ENCODE data around the gene FKBP4. TPM values are rescaled to one million over a fixed set of nuclear protein-coding genes. Genes with fewer than 3 reads are reported as not detected.

The FKBP4 gene
- total RNA-seq, 1 experiment from 2014 or later = 122 TPM

DNA sequence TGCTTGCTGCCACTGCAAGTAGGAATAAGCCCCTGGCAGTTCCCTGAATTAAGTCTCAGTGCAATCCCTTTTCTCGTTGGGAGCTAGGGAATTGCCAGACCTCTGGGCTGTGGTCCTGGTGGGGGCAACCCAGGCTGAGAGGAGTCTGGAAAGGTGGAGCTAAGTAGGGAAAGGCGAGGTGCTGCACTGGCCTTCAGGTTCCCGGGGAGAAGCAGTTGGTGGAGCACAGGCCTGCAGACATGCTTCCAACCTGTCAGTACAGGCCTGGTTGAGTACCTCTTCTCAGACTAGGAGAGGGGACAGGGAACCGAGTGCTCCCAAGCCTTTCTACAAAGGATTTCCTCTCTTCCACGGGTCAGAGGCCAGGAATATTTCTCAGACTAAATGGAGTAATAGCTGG is 38.6 kb downstream of the FKBP4 start:
- H3K36me3 Mint-ChIP-seq (ENCODE audit: insufficient read depth, unreplicated experiment) = no peaks in the 10 kb centered on the region
- no peaks in the 10 kb centered on the region for H3K4me1 Mint-ChIP-seq (ENCODE audit: low read depth, unreplicated experiment)
- no peaks in the 10 kb centered on the region for H3K27me3 Mint-ChIP-seq (ENCODE audit: unreplicated experiment)
- CTCF ChIA-PET = no interaction called here
- H3K27ac Mint-ChIP-seq (ENCODE audit: unreplicated experiment) = no peak overlapping the region
- BruUV-seq (replicated peaks) = no TSS peak
- TF ChIP-seq, protein P1, sequence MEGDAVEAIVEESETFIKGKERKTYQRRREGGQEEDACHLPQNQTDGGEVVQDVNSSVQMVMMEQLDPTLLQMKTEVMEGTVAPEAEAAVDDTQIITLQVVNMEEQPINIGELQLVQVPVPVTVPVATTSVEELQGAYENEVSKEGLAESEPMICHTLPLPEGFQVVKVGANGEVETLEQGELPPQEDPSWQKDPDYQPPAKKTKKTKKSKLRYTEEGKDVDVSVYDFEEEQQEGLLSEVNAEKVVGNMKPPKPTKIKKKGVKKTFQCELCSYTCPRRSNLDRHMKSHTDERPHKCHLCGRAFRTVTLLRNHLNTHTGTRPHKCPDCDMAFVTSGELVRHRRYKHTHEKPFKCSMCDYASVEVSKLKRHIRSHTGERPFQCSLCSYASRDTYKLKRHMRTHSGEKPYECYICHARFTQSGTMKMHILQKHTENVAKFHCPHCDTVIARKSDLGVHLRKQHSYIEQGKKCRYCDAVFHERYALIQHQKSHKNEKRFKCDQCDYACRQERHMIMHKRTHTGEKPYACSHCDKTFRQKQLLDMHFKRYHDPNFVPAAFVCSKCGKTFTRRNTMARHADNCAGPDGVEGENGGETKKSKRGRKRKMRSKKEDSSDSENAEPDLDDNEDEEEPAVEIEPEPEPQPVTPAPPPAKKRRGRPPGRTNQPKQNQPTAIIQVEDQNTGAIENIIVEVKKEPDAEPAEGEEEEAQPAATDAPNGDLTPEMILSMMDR (IDR thresholded peaks at IDR 0.05; ENCODE audit: unreplicated experiment) = no peak
- no peak for DNase-seq
- intact Hi-C loops (cut with micrococcal nuclease; ENCODE audit: unreplicated experiment) = no loop called here
- H3K9me3 Mint-ChIP-seq (ENCODE audit: low read depth, unreplicated experiment) = no peaks in the 10 kb centered on the region
- no peak overlapping the region for H3K4me3 Mint-ChIP-seq (ENCODE audit: low read depth, unreplicated experiment)

DNA sequence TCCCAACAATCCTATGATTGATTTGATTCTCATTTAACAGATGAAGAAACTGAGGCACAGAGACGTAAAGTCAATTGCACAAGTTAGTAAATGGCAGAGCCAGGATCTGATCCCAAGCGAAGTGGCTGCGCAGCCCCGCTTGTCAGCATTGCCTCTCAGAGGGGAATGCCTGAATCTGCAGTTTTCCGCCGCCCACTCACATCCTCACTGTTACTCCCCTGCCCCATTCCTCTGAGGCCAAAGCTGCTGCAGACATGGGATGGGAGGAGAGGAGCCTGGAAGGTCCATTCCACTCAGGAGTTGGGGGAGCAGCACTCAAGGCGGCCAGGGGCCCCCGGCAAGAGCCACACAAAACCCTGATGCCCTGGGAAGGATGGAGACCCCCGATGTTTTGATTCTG is 39.0 kb downstream of the FKBP4 start:
- CTCF ChIA-PET = no interaction called here

DNA sequence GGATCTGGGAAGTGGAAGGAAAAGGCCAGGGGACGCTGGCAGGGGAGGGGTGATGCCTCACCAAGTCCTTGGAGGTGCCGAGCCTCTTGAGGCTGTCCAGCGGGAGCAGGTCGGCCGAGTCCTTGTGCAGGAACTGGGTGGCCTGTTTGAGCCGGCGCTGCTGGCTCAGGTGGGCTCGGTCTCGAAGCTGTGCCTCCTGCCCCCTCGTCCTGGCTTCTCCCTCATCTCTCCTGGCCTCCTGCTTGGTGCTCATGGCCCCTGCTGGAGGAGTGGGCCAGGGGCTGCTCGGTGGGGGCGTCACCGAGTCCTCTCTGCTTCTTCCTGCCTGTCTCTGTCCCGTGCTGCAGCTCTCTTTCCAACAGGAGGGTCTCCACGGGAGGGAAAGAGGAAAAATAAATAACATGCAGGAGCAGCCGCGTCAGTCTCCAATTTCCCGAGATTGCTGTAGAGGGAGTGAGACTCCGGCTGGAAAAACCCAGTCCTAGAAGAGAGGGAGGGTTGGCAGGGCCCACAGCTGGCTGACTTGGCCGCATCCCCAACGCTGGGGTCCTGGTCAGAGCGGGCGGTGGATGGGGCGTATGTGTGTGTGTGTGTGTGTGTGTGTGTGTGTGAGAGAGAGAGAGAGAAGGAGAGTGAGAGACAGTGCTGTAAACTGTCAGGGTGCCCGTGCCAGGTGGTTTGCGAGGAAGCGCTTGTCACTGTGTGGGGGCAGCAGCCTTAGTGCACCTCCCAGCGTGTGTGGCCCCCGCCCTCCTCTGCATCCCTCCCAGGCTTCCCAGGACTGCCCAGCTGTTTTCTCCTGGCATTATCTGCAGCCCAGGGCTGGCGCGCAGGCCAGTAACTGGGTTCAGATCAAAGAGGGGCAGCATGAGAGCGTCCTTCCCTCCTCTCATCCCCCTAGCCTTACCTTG is 40.1 kb downstream of the FKBP4 start, which contains the start of gene NRIP2:
TSS of gene NRIP2 (minus strand) at position 455 of the 911 bp plus-strand sequence. CDS start at position 403, 52 bp downstream.
- Mint-ChIP-seq H3K27ac (ENCODE audit: unreplicated experiment) (no peak within 1 kb of the TSS), H3K27me3 (ENCODE audit: unreplicated experiment) (no peaks in the 10 kb centered on the region), H3K4me1 (ENCODE audit: low read depth, unreplicated experiment) (no peaks in the 10 kb centered on the region), H3K36me3 (ENCODE audit: insufficient read depth, unreplicated experiment) (peaks cover 3% of the 10 kb centered on the region), H3K9me3 (ENCODE audit: low read depth, unreplicated experiment) (no peaks in the 10 kb centered on the region), H3K4me3 (ENCODE audit: low read depth, unreplicated experiment) (no peak within 1 kb of the TSS)
- intact Hi-C loops (cut with micrococcal nuclease; ENCODE audit: unreplicated experiment) = no loop called here
- CTCF ChIA-PET = no interaction called here
- no TSS peak for BruUV-seq (replicated peaks)
- TF ChIP-seq, protein P1 (IDR thresholded peaks at IDR 0.05; ENCODE audit: unreplicated experiment) = no peak
- DNase-seq = no peak

More for the DNA sequence above, 39.0 kb downstream of the FKBP4 start:
- TF ChIP-seq, protein P1 (IDR thresholded peaks at IDR 0.05; ENCODE audit: unreplicated experiment) = no peak
- Mint-ChIP-seq H3K36me3 (ENCODE audit: insufficient read depth, unreplicated experiment) (no peaks in the 10 kb centered on the region), H3K4me1 (ENCODE audit: low read depth, unreplicated experiment) (no peaks in the 10 kb centered on the region), H3K4me3 (ENCODE audit: low read depth, unreplicated experiment) (no peak overlapping the region), H3K27me3 (ENCODE audit: unreplicated experiment) (no peaks in the 10 kb centered on the region), H3K27ac (ENCODE audit: unreplicated experiment) (no peak overlapping the region), H3K9me3 (ENCODE audit: low read depth, unreplicated experiment) (no peaks in the 10 kb centered on the region)
- BruUV-seq (replicated peaks) = no TSS peak
- intact Hi-C loops (cut with micrococcal nuclease; ENCODE audit: unreplicated experiment) = no loop called here
- no peak for DNase-seq

DNA sequence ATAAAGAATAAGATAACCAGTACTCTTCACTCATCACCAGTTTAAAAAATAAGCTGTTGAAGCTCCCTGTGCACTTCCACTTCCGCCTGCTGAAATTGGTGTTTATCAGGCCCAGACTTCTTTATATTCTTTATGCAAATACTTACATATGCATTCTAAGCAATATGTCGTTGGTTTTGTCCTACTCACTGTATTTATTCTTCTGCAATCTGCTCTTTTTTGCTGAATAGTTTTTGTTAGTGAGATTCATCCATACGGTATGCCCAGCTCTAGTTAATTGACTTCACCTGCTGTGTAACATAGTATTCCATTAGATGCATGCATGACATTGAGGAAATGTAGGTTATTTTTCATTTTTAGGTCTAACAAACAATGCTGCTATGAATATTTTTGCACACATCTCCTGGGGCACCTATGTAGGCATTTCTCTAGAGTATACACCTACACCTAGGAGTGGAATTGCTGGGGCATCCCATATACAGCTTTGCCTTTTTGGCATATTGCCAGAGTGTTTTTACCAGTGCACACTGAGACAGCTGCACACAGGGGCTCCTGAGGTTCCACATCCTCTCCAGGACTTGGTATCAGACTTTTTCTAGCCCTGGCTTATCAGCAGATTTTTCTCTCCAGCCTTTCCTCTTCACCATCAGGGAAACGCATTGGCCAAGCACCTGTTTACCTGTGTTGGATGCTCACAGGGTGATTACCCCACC is 41.1 kb downstream of the FKBP4 start:
- BruUV-seq (replicated peaks) = no TSS peak
- no peak overlapping the region for H3K4me3 Mint-ChIP-seq (ENCODE audit: low read depth, unreplicated experiment)
- H3K36me3 Mint-ChIP-seq (ENCODE audit: insufficient read depth, unreplicated experiment) = peaks cover 5% of the 10 kb centered on the region
- intact Hi-C loops (cut with micrococcal nuclease; ENCODE audit: unreplicated experiment) = no loop called here
- H3K27ac Mint-ChIP-seq (ENCODE audit: unreplicated experiment) = no peak overlapping the region
- H3K4me1 Mint-ChIP-seq (ENCODE audit: low read depth, unreplicated experiment) = no peaks in the 10 kb centered on the region
- DNase-seq = no peak
- no peaks in the 10 kb centered on the region for H3K9me3 Mint-ChIP-seq (ENCODE audit: low read depth, unreplicated experiment)
- no peaks in the 10 kb centered on the region for H3K27me3 Mint-ChIP-seq (ENCODE audit: unreplicated experiment)
- TF ChIP-seq, protein P1 (IDR thresholded peaks at IDR 0.05; ENCODE audit: unreplicated experiment) = no peak
- CTCF ChIA-PET = interaction anchor here (0.7 kb wide), 1 partner anchor 12 kb away, joined by 4 read pairs; no protein-coding TSS in a partner anchor
